ENCODE results near the gene MAP2K5.

DNA sequence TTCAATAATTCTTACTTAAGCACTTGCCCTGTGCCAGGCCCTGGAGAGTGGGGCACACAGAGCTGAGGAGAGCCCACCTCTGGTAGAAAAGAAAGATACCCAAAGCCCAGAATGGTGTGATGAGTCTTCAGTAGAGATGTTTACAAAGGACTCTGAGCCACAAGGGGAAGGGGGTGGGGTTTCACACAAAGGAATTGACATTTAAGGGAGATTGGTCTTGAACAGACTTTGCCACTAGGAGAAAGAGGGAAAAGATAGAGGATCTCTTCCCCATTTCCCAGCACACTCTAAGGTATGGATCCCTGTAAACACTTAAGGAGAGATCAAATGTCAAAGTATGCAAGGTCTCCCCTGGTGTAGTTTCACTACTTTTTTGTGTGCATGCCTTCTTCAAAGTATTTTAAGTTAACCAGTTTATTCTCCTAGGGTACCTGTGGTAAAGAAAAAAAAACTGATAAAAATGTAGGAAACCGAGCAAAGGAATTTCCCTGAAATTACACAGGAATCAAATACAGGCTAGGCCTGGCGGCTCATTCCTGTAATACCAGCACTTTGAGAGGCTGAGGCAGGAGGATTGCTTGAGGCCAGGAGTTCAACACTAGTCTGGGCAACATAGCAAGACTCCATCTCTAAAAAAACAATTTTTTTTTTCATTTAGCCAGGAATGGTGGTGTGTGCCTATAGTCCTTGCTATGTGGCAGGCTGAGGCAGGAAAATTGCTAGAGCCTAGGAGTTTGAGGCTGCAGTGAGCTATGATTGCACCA, 165.2 kb downstream of the MAP2K5 start:
- TF ChIP-seq, protein P1, sequence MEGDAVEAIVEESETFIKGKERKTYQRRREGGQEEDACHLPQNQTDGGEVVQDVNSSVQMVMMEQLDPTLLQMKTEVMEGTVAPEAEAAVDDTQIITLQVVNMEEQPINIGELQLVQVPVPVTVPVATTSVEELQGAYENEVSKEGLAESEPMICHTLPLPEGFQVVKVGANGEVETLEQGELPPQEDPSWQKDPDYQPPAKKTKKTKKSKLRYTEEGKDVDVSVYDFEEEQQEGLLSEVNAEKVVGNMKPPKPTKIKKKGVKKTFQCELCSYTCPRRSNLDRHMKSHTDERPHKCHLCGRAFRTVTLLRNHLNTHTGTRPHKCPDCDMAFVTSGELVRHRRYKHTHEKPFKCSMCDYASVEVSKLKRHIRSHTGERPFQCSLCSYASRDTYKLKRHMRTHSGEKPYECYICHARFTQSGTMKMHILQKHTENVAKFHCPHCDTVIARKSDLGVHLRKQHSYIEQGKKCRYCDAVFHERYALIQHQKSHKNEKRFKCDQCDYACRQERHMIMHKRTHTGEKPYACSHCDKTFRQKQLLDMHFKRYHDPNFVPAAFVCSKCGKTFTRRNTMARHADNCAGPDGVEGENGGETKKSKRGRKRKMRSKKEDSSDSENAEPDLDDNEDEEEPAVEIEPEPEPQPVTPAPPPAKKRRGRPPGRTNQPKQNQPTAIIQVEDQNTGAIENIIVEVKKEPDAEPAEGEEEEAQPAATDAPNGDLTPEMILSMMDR (conservative IDR thresholded peaks at IDR 0.05; ENCODE audit: low read length), result no peak
- TF ChIP-seq EZH2phosphoT487 (IDR thresholded peaks at IDR 0.05; ENCODE audit: borderline replicate concordance), result no peak
